EL (cell line): ENCODE data around the gene GHITM.
"Not testable (repeated sequence)": the region's sequence is repeated elsewhere in the genome, so short reads cannot be mapped to it uniquely, and the experiment has no call there.

Experiments used
- DNase-seq: peaks from one replicate; pipeline ENCODE4 v3.0.0-alpha.2; 2016

Gene GHITM

GRCh38 chr10:84139126-84140035, at the start of gene GHITM:
GHITM (plus strand) TSS chr10:84139509; CDS start chr10:84141501, 1,992 bp downstream.
- peak; percentile 98 for DNase-seq

- DNase-seq: no peak
These were observed 43.4 kb upstream of the GHITM start for GRCh38 chr10:84095811-84096497.

- peak; percentile 9 for DNase-seq
These were observed 41.4 kb upstream of the GHITM start for GRCh38 chr10:84097787-84098353.

- no peak for DNase-seq
These were observed 40.6 kb upstream of the GHITM start for GRCh38 chr10:84098667-84099066.

- no peak for DNase-seq
These were observed 38.3 kb upstream of the GHITM start for GRCh38 chr10:84101042-84101441.

- DNase-seq: no peak
These were observed 30.5 kb upstream of the GHITM start for GRCh38 chr10:84108797-84109196.

GRCh38 chr10:84109772-84110171, 29.5 kb upstream of the GHITM start:
- DNase-seq: not testable (repeated sequence)

- DNase-seq: not testable (repeated sequence)
These were observed 25.8 kb upstream of the GHITM start for GRCh38 chr10:84113468-84113867.

GRCh38 chr10:84114088-84114667, 25.1 kb upstream of the GHITM start:
- no peak for DNase-seq

- DNase-seq: not testable (repeated sequence)
These were observed 22.1 kb upstream of the GHITM start for GRCh38 chr10:84117204-84117603.

GRCh38 chr10:84117686-84118394, 21.5 kb upstream of the GHITM start:
- no peak for DNase-seq

- no peak for DNase-seq
These were observed 20.8 kb upstream of the GHITM start for GRCh38 chr10:84118395-84119006.

- DNase-seq: no peak
These were observed 15.9 kb upstream of the GHITM start for GRCh38 chr10:84123362-84123761.

GRCh38 chr10:84125910-84126784, 13.2 kb upstream of the GHITM start:
- DNase-seq: not testable (repeated sequence)

GRCh38 chr10:84126785-84127167, 12.5 kb upstream of the GHITM start:
- no peak for DNase-seq

GRCh38 chr10:84135836-84136235, 3.5 kb upstream of the GHITM start:
- DNase-seq: no peak

- no peak for DNase-seq
These were observed 1.5 kb upstream of the GHITM start for GRCh38 chr10:84137811-84138210.

GRCh38 chr10:84138478-84139125, 707 bp upstream of the GHITM start:
- no peak for DNase-seq

GRCh38 chr10:84140036-84140379, 699 bp downstream of the GHITM start:
- DNase-seq: peak; percentile 35

- DNase-seq: no peak
These were observed 8.0 kb downstream of the GHITM start for GRCh38 chr10:84147347-84147746.
